ENCODE data around the gene GTF2H4.

Gene GTF2H4

DNA sequence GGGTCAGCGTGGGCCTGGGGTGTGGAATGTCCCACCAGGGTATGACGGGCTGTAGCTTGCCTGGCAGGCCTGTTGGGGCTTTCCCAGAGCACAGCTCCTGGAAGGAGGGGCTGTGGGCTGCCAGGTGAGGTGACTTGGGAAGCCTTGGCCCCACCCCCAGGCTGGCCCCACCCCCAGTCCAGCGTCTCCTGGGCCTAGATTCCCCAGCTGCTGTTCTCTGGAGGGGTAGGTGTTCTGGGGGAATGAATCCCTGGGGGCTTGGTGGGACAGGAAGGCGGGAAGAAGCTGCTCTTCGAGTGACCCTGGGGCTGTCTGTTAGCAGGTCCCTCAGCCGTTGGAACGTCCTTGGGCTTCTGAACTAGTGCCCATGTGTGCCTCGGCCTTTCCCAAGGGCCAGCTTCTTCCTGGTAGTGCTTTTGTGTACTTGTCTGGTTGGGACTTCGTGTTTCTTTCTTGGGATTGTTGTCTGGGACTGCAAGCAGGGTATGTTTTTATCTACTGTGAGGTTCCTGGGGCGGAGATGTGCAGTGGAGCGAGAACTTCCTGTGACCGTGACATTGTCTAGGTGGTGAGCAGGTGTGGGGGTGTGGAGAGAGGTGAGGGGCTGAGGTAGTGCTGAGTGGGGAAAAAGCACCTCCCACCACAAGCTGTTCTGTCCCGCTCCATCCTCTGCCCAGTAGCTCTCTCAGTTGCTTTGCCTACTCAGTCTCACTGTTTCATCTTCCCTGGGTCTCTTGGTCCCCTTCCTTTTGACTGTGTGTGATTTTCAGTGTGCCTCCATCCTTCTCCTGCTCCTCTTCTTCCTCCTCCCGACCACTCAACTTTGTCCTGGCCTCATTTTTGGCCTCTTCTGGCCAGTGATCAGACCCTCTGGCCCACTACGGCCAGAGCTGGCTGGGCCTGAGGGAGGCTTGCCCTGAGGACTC lies 25.0 kb upstream of the GTF2H4 start:
- DNase-seq = peak; percentile 30

- peak; percentile 32 for DNase-seq
These were observed 24.1 kb upstream of the GTF2H4 start, which contains the start of gene DDR1 for GRCh38 chr6:30883685-30884520. TSS of gene DDR1 (plus strand) at chr6:30884519. CDS start at chr6:30888730, 4,211 bp downstream.

DNA sequence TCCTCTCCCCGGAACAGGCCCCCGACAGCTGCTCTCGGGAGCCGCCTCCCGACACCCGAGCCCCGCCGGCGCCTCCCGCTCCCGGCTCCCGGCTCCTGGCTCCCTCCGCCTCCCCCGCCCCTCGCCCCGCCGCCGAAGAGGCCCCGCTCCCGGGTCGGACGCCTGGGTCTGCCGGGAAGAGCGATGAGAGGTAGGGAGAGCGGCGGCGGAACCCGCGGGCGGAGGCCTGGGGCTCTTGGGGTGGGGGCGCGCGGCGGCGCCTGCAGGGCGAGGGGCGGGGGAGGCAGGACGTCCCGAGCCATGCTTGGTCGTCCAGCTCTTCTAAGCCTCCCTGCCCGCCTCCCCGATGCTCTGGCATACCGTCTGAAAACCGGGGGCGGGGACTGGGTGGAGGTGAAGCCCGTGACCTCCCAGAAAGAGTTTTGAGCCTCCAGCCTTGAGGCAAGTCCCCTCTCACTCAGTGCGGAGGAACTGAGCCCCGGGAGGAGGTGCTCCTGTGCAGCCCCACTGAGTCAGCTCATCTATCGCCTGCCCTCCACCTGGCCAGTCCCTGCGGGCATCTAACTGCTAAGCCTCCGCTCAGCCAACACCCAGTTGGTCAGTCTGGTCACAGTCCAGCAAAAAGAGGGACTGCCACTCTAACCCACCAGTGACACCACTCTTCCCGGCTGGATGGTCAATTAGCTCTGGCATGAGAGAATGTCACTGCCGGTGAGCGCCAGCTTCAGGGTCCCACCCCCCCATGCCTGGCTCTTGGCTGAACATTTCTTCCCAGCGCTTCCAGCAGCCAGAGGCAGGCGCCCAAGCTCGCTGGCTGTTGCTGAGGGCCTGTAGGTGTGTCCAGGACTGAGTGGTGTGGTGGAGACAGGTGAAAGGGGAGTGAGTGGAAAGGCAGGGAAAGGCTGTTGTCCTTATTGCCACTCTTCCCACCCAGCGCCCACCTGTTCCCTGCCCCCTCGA lies 23.2 kb upstream of the GTF2H4 start:
- DNase-seq = no peak

DNA sequence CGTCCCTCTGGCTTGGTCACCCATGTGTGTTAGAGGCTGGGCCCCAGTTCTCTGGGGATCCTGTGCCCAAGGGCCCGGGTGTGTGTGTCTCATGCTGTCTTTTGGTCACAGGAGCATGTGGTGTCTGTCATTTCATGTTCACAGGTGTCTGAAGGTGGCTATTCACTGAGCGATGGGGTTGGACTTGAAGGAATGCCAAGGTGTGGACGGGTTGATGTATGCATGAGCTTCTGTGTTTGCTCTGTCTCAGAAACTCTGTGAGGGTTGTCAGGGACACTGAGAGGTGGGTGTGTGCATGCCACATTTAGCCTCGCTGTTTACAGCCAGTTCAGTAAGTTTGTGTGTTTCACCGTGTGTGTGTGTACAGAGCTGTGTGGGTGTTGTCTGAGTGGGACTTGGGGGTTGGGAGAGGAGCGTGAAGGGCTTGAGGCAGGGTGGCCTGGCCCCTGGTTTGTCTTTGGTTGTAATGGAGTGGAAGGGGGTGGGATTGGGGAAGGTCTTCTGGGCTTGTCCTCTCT lies 22.5 kb upstream of the GTF2H4 start:
- peak; percentile 29 for DNase-seq

- DNase-seq = peak; percentile 61
These were observed 21.8 kb upstream of the GTF2H4 start for GRCh38 chr6:30885999-30886896.

GRCh38 chr6:30886897-30887255 lies 21.1 kb upstream of the GTF2H4 start:
- no peak for DNase-seq

DNA sequence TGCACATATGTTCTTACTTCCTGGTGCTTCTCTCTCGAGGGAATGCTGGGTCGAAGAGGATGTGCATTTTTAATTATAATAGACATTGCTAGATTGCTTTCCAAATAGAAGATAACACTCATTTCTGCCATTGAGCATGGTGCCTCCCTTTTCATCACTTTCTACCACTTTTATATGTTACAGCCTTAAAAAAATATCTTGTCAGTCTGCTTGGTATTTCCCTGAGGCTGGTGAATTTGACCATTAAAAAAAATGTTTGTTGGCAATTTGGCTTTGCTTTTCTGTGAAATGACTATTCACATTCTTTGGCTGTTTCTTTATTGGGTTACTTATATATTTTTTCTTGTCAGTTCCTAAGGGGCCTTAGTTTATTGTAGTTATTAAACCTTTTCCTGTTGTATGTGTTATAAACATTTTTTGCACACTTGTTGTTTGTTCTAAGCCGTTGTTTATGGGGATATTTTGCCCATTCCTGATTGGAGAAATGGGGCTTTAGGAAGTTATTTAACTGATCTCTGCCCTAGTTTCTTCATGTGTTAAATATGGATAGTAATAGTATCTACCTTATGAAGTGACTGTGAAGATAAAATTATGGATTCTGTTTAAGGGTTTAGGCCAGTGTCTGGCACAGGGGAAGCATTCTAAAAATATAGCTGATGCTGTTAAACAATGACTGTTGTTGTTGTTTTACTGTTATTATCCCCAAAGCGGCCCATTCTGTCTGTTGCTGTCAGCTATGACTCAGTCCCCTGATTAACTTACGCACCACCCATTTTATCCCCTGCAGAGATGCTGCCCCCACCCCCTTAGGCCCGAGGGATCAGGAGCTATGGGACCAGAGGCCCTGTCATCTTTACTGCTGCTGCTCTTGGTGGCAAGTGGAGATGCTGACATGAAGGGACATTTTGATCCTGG lies 19.8 kb upstream of the GTF2H4 start:
- no peak for DNase-seq

DNA sequence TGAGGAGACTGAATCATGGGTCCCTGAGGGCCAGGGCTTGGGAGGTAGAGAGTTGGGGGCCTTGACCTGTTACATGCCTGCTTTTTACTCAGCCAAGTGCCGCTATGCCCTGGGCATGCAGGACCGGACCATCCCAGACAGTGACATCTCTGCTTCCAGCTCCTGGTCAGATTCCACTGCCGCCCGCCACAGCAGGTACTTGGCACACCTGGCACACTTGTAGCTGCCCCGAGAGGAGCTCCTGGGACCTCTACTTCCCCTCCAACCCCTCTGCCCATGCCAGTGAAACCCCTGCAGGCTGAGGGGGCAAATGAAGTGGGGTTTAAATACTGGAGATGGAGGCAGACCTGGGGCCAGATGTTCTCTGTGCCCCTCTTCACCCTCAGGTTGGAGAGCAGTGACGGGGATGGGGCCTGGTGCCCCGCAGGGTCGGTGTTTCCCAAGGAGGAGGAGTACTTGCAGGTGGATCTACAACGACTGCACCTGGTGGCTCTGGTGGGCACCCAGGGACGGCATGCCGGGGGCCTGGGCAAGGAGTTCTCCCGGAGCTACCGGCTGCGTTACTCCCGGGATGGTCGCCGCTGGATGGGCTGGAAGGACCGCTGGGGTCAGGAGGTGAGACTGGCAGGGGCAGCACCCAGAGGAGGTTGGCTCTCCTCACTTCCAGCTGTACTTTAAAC lies 19.1 kb upstream of the GTF2H4 start:
- DNase-seq = no peak

GRCh38 chr6:30889496-30889885 lies 18.5 kb upstream of the GTF2H4 start:
- DNase-seq = no peak

GRCh38 chr6:30889921-30890645 lies 17.9 kb upstream of the GTF2H4 start:
- DNase-seq = peak; percentile 56

DNA sequence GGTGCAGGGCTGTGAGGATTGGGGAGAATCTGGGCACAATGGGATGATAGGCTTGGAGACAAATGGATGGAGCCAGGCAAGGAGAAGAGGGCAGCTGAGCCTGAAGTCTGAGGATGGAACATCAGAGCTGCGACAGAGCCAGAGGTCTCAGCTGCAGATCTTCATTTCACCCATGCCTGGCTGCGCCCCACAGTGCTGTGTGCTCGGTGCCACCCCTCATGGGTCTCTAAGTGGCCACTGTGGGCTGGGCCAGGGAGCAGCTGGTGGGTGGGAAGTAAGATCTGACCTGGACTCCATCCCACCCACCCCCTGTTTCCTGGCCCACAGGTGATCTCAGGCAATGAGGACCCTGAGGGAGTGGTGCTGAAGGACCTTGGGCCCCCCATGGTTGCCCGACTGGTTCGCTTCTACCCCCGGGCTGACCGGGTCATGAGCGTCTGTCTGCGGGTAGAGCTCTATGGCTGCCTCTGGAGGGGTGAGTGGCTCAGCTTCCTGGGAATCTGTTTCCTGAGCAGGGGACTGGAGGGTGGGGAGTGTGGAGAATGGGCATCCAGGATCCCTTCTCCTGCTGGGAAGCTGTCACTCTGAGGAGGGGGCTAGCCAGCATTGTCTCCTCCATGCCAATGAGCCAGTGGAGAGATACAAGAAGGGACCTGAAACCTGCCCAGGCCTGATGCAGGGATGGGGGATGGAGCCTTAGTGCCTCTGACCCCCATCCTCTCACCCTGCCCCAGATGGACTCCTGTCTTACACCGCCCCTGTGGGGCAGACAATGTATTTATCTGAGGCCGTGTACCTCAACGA lies 17.2 kb upstream of the GTF2H4 start:
- no peak for DNase-seq

DNA sequence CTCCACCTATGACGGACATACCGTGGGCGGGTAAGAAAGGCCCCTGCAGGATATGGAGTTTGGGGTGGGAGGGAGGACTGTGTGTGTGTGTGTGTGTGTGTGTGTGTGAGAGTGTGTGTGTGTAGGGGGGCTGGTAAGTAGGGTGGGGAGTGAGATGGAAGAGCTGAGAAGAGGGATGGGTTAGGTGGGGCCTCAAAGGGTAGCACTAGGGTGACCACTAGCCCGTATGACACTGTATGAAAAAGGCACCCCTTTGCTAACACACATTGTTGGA lies 16.6 kb upstream of the GTF2H4 start:
- no peak for DNase-seq

GRCh38 chr6:30891816-30892538 lies 16.0 kb upstream of the GTF2H4 start:
- DNase-seq = no peak

- DNase-seq = no peak
These were observed 14.9 kb upstream of the GTF2H4 start for GRCh38 chr6:30893001-30893591.

GRCh38 chr6:30893666-30894065 lies 14.3 kb upstream of the GTF2H4 start:
- no peak for DNase-seq

DNA sequence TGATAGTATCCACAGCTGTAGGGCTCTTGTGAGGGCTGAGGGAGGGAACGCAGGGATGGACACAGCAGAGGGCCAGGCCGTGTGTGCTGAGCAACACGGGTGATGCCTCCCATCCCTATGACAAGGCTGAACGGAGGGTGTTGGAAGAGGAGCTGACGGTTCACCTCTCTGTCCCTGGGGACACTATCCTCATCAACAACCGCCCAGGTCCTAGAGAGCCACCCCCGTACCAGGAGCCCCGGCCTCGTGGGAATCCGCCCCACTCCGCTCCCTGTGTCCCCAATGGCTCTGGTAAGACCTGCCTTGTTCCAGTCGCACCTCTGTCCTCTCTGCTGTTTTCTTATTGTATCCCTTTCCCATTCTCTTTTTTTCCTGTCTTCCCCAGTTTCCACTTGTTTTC lies 13.6 kb upstream of the GTF2H4 start:
- no peak for DNase-seq

GRCh38 chr6:30894935-30895334 lies 13.1 kb upstream of the GTF2H4 start:
- DNase-seq = no peak
